Endothelial cell of umbilical vein (primary cell): ENCODE measurements around the gene TMEM109. TPM values are rescaled to one million over a fixed set of nuclear protein-coding genes. Genes with fewer than 3 reads are reported as not detected.

Source experiments
- BruUV-seq: library from RNA; stranded (reverse); fragments of 400-500 nt; replicated peaks from 2 replicates; lab custom pipeline; 2021; lab: Mats Ljungman, UMichigan
- CTCF ChIA-PET: fragments of 300-600, 350-600 bp; sonication (Branson Sonifier 250); formaldehyde crosslinking; loops from one replicate; lab custom pipeline; 2021; ENCODE audit warnings: antibody characterized with exemption, inconsistent platforms; lab: Charles Lee
- POLR2A ChIA-PET: fragments of 300-600, 350-600 bp; sonication (Branson Sonifier 250); formaldehyde crosslinking; loops from one replicate; lab custom pipeline; 2021; ENCODE audit warnings: antibody characterized with exemption, inconsistent platforms; lab: Charles Lee
- DNase-seq: peaks from one replicate; pipeline ENCODE4 v3.0.0-alpha.2; 2011; ENCODE audit warnings: low read depth, low spot score
- FAIRE-seq: peaks from 2 replicates; lab custom pipeline; 2011; peaks lifted over from hg19 to GRCh38; lab: Jason Lieb, UNC
- H2AFZ ChIP-seq: 2 replicates; pipeline ENCODE4 v1.6.0; 2012; ENCODE audit warnings: low read depth, low read length, control low read depth, inconsistent platforms
- H3K27ac ChIP-seq: 2 replicates; pipeline ENCODE4 v1.5.1; 2011; ENCODE audit warnings: low read depth, mild to moderate bottlenecking, control low read depth, low read length, moderate library complexity; ENCODE audit not compliant: insufficient read depth
- H3K27me3 ChIP-seq, 2 experiments: 2 replicates each; pipeline versions ENCODE4 v1.6.0 to v1.6.1; 2011; ENCODE audit warnings: low read length in 2 of 2, mixed read lengths in 1 of 2; ENCODE audit not compliant: control insufficient read depth in 2 of 2, insufficient read depth in 2 of 2
- H3K36me3 ChIP-seq, 2 experiments: 2 replicates in 1 of 2; 3 replicates in 1 of 2; pipeline ENCODE4 v1.5.1; 2011; ENCODE audit warnings: low read length in 2 of 2, mild to moderate bottlenecking in 1 of 2, moderate library complexity in 1 of 2; ENCODE audit not compliant: control insufficient read depth in 2 of 2, insufficient read depth in 2 of 2; ENCODE audit errors: extremely low read depth in 1 of 2
- H3K4me1 ChIP-seq: 3 replicates; pipeline ENCODE4 v1.5.1; 2011; ENCODE audit warnings: mild to moderate bottlenecking, low read length; ENCODE audit not compliant: control insufficient read depth, insufficient read depth; ENCODE audit errors: extremely low read depth
- H3K4me2 ChIP-seq: 2 replicates; pipeline ENCODE4 v1.6.1; 2011; ENCODE audit warnings: low read length, control low read depth, mixed read lengths; ENCODE audit not compliant: insufficient read depth
- H3K4me3 ChIP-seq, 3 experiments: fragments of 200-600 bp in 1 of 3; sonication (generic), shearing (Covaris generic) in 1 of 3; replicated peaks in 1 of 3; 2 replicates each; pipeline ENCODE4 v1.5.1; 2011 to 2016; ENCODE audit warnings: control low read depth in 3 of 3, low read length in 3 of 3, mild to moderate bottlenecking in 2 of 3, inconsistent platforms in 1 of 3, low read depth in 1 of 3, moderate library complexity in 1 of 3; ENCODE audit not compliant: insufficient read depth in 1 of 3
- H3K79me2 ChIP-seq: 2 replicates; pipeline ENCODE4 v1.6.0; 2012; ENCODE audit warnings: low read length, inconsistent platforms; ENCODE audit not compliant: control insufficient read depth, insufficient read depth
- H3K9ac ChIP-seq: replicated peaks from 2 replicates; pipeline ENCODE3; 2011; ENCODE audit warnings: low read length, control low read depth; ENCODE audit not compliant: insufficient read depth; ENCODE audit errors: extremely low read depth
- H3K9me1 ChIP-seq: replicated peaks from 3 replicates; pipeline ENCODE4 v1.6.0; 2011; ENCODE audit warnings: mild to moderate bottlenecking, low read length; ENCODE audit not compliant: control insufficient read depth, insufficient read depth; ENCODE audit errors: extremely low read depth
- H3K9me3 ChIP-seq: replicated peaks from 2 replicates; pipeline ENCODE4 v1.5.1; 2012; ENCODE audit warnings: low read length, inconsistent platforms; ENCODE audit not compliant: control insufficient read depth, insufficient read depth
- H4K20me1 ChIP-seq: replicated peaks from 2 replicates; pipeline ENCODE3; 2011; ENCODE audit warnings: mild to moderate bottlenecking, low read length; ENCODE audit not compliant: control insufficient read depth, insufficient read depth; ENCODE audit errors: extremely low read depth
- CTCF ChIP-seq, 2 donors: IDR thresholded peaks; 1 replicate in 1 of 2; 2 replicates in 1 of 2; pipeline ENCODE4 v1.5.1; 2011; ENCODE audit warnings: low read length in 2 of 2, mild to moderate bottlenecking in 2 of 2, moderate library complexity in 2 of 2, control low read depth in 1 of 2, inconsistent platforms in 1 of 2, low read depth in 1 of 2; ENCODE audit not compliant: insufficient read depth in 1 of 2; ENCODE audit errors: extremely low read depth in 1 of 2
- EZH2 ChIP-seq: IDR thresholded peaks from 2 replicates; pipeline ENCODE4 v1.6.1; 2012; ENCODE audit warnings: borderline replicate concordance, low read depth, mild to moderate bottlenecking, moderate library complexity, low read length, inconsistent platforms; ENCODE audit not compliant: severe bottlenecking
- FOS ChIP-seq: IDR thresholded peaks from 2 replicates; pipeline ENCODE4 v1.6.1; 2011; ENCODE audit warnings: mild to moderate bottlenecking, low read length, moderate library complexity, borderline replicate concordance; ENCODE audit not compliant: insufficient read depth
- GATA2 ChIP-seq: IDR thresholded peaks from 2 replicates; pipeline ENCODE4 v1.7.0; 2011; ENCODE audit warnings: low read depth, mild to moderate bottlenecking, moderate library complexity, mixed read lengths, low read length; ENCODE audit not compliant: insufficient read length, insufficient read depth
- JUN ChIP-seq: IDR thresholded peaks from 2 replicates; pipeline ENCODE4 v1.6.1; 2011; ENCODE audit warnings: borderline replicate concordance, low read depth; ENCODE audit not compliant: insufficient read length, insufficient read depth
- MAX ChIP-seq: IDR thresholded peaks from 2 replicates; pipeline ENCODE4 v1.6.1; 2011; ENCODE audit not compliant: insufficient read depth, insufficient read length
- MYC ChIP-seq: IDR thresholded peaks from one replicate; pipeline ENCODE4 v1.6.1; 2011; ENCODE audit warnings: mild to moderate bottlenecking, low read depth, low read length
- POLR2A ChIP-seq: IDR thresholded peaks from 2 replicates; pipeline ENCODE4 v1.6.1; 2012; ENCODE audit warnings: low read depth, mild to moderate bottlenecking, control low read depth, low read length
- POLR2AphosphoS5 ChIP-seq: IDR thresholded peaks from 2 replicates; pipeline ENCODE4 v1.6.1; 2012; ENCODE audit warnings: low read depth, mild to moderate bottlenecking, control low read depth, low read length, moderate library complexity; ENCODE audit not compliant: insufficient read depth
- dilution Hi-C: fragments of 300-500 bp; cut with MboI; formaldehyde crosslinking; loops from one replicate; pipeline ENCODE4 v1.15.0; 2019; ENCODE audit warnings: low sequenced_read_pairs; ENCODE audit not compliant: extremely low pct_ligation_motif_present
- intact Hi-C: fragments of 100-400 bp; cut with micrococcal nuclease; formaldehyde crosslinking; loops from one replicate; pipeline ENCODE4 v1.10.0; 2022
- polyA plus RNA-seq, 4 experiments: library from polyadenylated mRNA; depleted of rRNA in 3 of 4; stranded (reverse) in 3 of 4; unstranded in 1 of 4; fragments of >200 nt; gene quantifications; 2 replicates each; pipeline versions ENCODE4 v1.2.1 to v1.2.3, GENCODE V29; 2011 to 2012; ENCODE audit warnings: missing spikeins in 1 of 4
- total RNA-seq: library from RNA; stranded (reverse); gene quantifications from 2 replicates; pipeline ENCODE4 v1.2.3, GENCODE V29; 2021

The TMEM109 gene
- total and polyA plus RNA-seq, 2 donors (not counting 3 experiments of a cell fraction or from before 2014, with no cell fraction given) = 143 to 192 TPM

- H3K27me3 ChIP-seq = no peaks in the 10 kb centered on the region
- intact Hi-C loops = loop anchor here (1.0 kb wide), 1 partner anchor 29 kb away; no protein-coding TSS in a partner anchor
- no peak for DNase-seq
- no peaks in the 10 kb centered on the region for H3K9me3 ChIP-seq
- no peaks in the 10 kb centered on the region for H3K9me1 ChIP-seq
- no peaks in the 10 kb centered on the region for H4K20me1 ChIP-seq
- no peak overlapping the region for H3K9ac ChIP-seq
- no peaks in the 10 kb centered on the region for H3K4me1 ChIP-seq
- ChIA-PET CTCF (interaction anchor here (1.2 to 2.2 kb wide), 6 partner anchors 13 to 37 kb away, joined by 3 to 11 read pairs (median 6); partner anchors contain the start of gene PTGDR2), POLR2A (no interaction called here)
- no peak overlapping the region for H3K4me2 ChIP-seq
- no TSS peak for BruUV-seq
- TF ChIP-seq EZH2 (no peak), JUN (no peak), MAX (no peak), MYC (no peak), POLR2AphosphoS5 (no peak), CTCF (IDR thresholded peaks at IDR 0.05; ENCODE audit: extremely low read depth in 1 of 2, insufficient read depth in 1 of 2, low read depth in 1 of 2, low read length in 2 of 2) (no peak), GATA2 (no peak), POLR2A (no peak), FOS (no peak)
- FAIRE-seq = no peak
- H2AFZ ChIP-seq = no peak overlapping the region
- no peak overlapping the region for H3K27ac ChIP-seq
- H3K4me3 ChIP-seq = no peak overlapping the region
- H3K79me2 ChIP-seq = no peaks in the 10 kb centered on the region
- H3K36me3 ChIP-seq = no peaks in the 10 kb centered on the region
- dilution Hi-C loops = no loop called here
These were observed 45.9 kb upstream of the TMEM109 start for GRCh38 chr11:60867871-60868681.
